Measurements from ENCODE around the gene HIVEP1.

GRCh38 chr6:12171717-12172116 is 159.6 kb downstream of the HIVEP1 start:
- TF ChIP-seq CTCF (conservative IDR thresholded peaks at IDR 0.05) (no peak), EZH2 (IDR thresholded peaks at IDR 0.05; ENCODE audit: low read depth) (no peak)

Data from PC-9 (cell line).